Measurements from ENCODE around the gene AARS1.

GRCh38 chr16:70270176-70270575, 19.1 kb downstream of the AARS1 start:
- TF ChIP-seq CTCF (IDR thresholded peaks at IDR 0.05) (no peak), POLR2A (IDR thresholded peaks at IDR 0.05) (no peak), EP300 (IDR thresholded peaks at IDR 0.05) (no peak)

Data from gastroesophageal sphincter (tissue), 3 donors.